Type B pancreatic cell (in vitro differentiated cells): ENCODE data around the gene GNAS. TPM values are rescaled to one million over a fixed set of nuclear protein-coding genes. Genes with fewer than 3 reads are reported as not detected.
A peak's percentile ranks its signal among the peaks of the same experiment; 100 is the strongest.

Source experiments
- DNase-seq: peaks from one replicate; pipeline ENCODE4 v3.0.0; 2021; ENCODE audit warnings: mixed read lengths; ENCODE audit not compliant: unreplicated experiment; ENCODE audit errors: extremely low spot score
- H3K27ac Mint-ChIP-seq: 2 replicates; pipeline ENCODE4 v1.8.0; 2021; ENCODE audit warnings: mild to moderate bottlenecking, mixed read lengths
- H3K27me3 Mint-ChIP-seq: 2 replicates; pipeline ENCODE4 v1.8.0; 2021; ENCODE audit warnings: mixed read lengths
- H3K36me3 Mint-ChIP-seq: 2 replicates; pipeline ENCODE4 v1.8.0; 2021; ENCODE audit warnings: mixed read lengths
- H3K4me1 Mint-ChIP-seq: one replicate; pipeline ENCODE4 v1.8.0; 2021; ENCODE audit warnings: mixed read lengths; ENCODE audit not compliant: unreplicated experiment
- H3K4me3 Mint-ChIP-seq: 2 replicates; pipeline ENCODE4 v1.8.0; 2021; ENCODE audit warnings: mild to moderate bottlenecking, mixed read lengths
- H3K9me3 Mint-ChIP-seq: 2 replicates; pipeline ENCODE4 v1.8.0; 2021; ENCODE audit warnings: mixed read lengths
- total RNA-seq: library from RNA; stranded (reverse); gene quantifications from 2 replicates; pipeline ENCODE4 v1.2.1, GENCODE V29; 2021; ENCODE audit warnings: low replicate concordance
- TF ChIP-seq, protein P1 (sequence below): fragments of 200-600 bp; sonication (generic); conservative IDR thresholded peaks from 2 replicates; pipeline ENCODE4 v1.5.0; 2021; ENCODE audit warnings: antibody characterized with exemption, mild to moderate bottlenecking

Gene GNAS
- total RNA-seq, 1 donor from 2014 or later = 1,406 TPM

DNA sequence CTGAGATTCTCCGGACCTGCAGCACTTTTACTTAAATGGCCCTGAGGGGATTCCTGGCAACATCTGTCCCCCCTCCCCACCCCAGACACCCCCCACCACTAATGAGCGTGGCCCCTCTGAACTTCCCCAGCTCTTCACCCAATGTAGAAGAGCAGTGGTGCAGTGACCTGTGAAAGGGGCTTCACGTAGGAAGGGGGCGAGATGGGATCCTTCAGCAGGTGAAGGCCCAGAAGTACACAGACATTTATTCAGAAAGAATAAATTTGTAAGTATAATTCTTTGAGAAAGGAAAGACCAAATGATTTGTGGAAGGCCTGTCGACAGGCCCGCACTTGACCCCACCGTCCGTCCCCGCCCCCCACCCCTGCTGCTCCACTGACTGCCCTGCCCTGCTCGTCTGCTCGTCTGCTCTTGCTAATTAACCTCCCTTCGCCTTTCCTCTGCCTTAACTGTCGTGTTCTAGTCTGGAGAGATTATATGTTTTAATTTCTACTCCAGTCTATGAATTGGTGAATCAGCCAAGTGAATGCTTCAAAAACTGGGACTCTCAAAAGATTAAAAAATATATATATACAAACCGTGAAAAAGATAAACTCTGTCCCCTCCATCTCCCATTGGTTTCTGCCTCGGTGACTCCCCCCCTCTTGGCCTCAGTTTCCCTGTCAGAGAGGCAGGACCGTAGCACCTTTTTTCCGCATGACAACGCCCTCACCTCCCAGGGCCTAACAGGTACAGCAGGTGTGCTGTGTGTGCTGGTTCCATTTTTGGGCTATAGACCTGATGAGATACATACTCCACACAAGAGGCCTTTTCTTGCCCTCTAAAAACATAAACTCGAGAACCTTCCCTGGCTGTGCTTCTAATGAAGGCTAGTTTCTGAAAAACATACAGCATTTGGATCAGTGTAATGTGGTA is 49.2 kb downstream of the GNAS start:
- Mint-ChIP-seq H3K36me3 (peaks cover 60% of the 10 kb centered on the region), H3K9me3 (no peaks in the 10 kb centered on the region), H3K27ac (peak overlapping the region; percentile 38), H3K27me3 (no peaks in the 10 kb centered on the region), H3K4me1 (peaks cover 72% of the 10 kb centered on the region), H3K4me3 (peak overlapping the region; percentile 32)
- no peak for DNase-seq
- TF ChIP-seq, protein P1, sequence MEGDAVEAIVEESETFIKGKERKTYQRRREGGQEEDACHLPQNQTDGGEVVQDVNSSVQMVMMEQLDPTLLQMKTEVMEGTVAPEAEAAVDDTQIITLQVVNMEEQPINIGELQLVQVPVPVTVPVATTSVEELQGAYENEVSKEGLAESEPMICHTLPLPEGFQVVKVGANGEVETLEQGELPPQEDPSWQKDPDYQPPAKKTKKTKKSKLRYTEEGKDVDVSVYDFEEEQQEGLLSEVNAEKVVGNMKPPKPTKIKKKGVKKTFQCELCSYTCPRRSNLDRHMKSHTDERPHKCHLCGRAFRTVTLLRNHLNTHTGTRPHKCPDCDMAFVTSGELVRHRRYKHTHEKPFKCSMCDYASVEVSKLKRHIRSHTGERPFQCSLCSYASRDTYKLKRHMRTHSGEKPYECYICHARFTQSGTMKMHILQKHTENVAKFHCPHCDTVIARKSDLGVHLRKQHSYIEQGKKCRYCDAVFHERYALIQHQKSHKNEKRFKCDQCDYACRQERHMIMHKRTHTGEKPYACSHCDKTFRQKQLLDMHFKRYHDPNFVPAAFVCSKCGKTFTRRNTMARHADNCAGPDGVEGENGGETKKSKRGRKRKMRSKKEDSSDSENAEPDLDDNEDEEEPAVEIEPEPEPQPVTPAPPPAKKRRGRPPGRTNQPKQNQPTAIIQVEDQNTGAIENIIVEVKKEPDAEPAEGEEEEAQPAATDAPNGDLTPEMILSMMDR = no peak

DNA sequence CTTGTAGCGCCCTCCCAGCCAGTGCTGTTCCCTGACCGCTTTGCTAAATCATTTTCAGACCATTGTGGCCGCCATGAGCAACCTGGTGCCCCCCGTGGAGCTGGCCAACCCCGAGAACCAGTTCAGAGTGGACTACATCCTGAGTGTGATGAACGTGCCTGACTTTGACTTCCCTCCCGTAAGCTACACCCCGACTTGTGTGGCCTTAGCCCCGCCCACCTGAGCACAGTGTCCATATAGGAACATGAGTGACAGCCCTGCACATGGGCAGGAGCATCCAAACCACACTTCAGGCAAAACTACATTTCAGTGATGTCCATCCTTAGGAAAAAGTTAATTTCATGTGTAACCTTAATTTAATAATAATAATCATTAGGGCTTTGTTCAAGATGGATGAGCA is 51.1 kb downstream of the GNAS start:
- TF ChIP-seq, protein P1 = no peak
- no peak for DNase-seq
- no peak overlapping the region for H3K27ac Mint-ChIP-seq
- peaks cover 64% of the 10 kb centered on the region for H3K36me3 Mint-ChIP-seq
- peaks cover 73% of the 10 kb centered on the region for H3K4me1 Mint-ChIP-seq
- no peaks in the 10 kb centered on the region for H3K9me3 Mint-ChIP-seq
- no peaks in the 10 kb centered on the region for H3K27me3 Mint-ChIP-seq
- no peak overlapping the region for H3K4me3 Mint-ChIP-seq

DNA sequence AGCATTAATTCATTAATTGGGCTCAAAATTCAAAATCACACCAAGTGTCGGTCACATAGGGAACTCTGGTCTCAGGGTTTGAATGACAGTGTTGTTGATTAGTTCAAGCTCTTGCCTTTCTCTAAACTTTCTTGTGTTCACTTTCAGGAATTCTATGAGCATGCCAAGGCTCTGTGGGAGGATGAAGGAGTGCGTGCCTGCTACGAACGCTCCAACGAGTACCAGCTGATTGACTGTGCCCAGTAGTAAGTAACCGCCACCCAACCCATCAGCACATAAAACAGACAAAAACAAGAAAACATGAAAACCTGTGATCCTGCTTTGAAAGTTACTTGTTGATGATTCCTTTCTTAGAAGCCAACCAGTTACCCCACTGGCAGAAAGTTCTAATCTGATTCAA is 52.7 kb downstream of the GNAS start:
- Mint-ChIP-seq H3K27ac (no peak overlapping the region), H3K27me3 (no peaks in the 10 kb centered on the region), H3K36me3 (peaks cover 57% of the 10 kb centered on the region), H3K9me3 (no peaks in the 10 kb centered on the region), H3K4me1 (peaks cover 57% of the 10 kb centered on the region), H3K4me3 (no peak overlapping the region)
- TF ChIP-seq, protein P1 = no peak
- no peak for DNase-seq

DNA sequence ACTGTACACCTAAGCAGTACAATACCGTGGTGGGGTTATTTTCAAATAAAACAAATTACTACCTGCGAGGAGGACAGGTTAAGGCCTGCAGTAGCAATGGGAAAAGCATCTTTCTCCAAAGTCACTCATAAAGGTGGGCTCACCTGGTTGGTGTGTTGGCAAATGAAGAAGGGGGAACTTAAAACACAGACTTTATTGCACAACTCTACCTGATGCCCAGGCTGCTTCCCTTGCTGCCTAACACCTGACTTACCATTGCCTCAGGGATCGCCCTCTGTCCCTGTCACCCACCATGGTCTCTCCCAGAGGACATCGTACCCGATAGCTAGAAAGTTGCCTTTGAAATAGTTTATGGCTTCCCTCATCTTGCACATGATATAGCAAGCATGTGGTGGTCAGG is 53.6 kb downstream of the GNAS start:
- TF ChIP-seq, protein P1 = no peak
- Mint-ChIP-seq H3K9me3 (no peaks in the 10 kb centered on the region), H3K4me1 (peaks cover 49% of the 10 kb centered on the region), H3K27ac (peak overlapping the region; percentile 13), H3K27me3 (no peaks in the 10 kb centered on the region), H3K4me3 (no peak overlapping the region), H3K36me3 (peaks cover 62% of the 10 kb centered on the region)
- no peak for DNase-seq

DNA sequence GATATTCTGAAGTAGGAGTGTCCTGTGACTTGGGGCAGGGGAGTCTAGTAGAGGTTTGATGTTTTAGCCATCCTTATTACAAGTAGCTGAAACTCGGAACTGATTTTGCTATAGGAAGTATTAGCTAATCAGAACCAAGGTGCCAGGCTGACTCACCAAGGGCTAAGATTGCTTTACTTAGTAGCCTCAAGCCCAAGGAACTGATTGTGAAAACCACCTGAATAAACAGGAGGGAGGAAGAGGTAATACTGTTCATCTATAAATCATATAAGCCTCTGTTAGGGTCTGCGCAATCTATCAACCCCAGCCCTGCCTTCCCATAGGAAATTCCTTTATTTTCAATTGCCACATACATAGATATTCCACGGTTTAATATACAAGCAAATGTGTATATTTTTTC is 54.4 kb downstream of the GNAS start:
- no peak for DNase-seq
- Mint-ChIP-seq H3K4me1 (peaks cover 45% of the 10 kb centered on the region), H3K4me3 (peak overlapping the region; percentile 39), H3K27me3 (no peaks in the 10 kb centered on the region), H3K27ac (peak overlapping the region; percentile 90), H3K9me3 (no peaks in the 10 kb centered on the region), H3K36me3 (peaks cover 68% of the 10 kb centered on the region)
- TF ChIP-seq, protein P1 = no peak
